Epithelial cell of esophagus (primary cell): ENCODE measurements around the gene EPHX1.
A peak's percentile ranks its signal among the peaks of the same experiment; 100 is the strongest.

Experiments
- DNase-seq: peaks from one replicate; pipeline ENCODE4 v3.0.0; 2010; ENCODE audit warnings: low read depth
- H3K4me3 ChIP-seq: 2 replicates; pipeline ENCODE4 v1.5.1; 2011; ENCODE audit warnings: mild to moderate bottlenecking, low read length, control low read depth
- CTCF ChIP-seq: IDR thresholded peaks from 2 replicates; pipeline ENCODE4 v1.5.1; 2011; ENCODE audit warnings: low read depth, mild to moderate bottlenecking, low read length, control low read depth, inconsistent platforms; ENCODE audit not compliant: insufficient read depth; ENCODE audit errors: missing control alignments

The EPHX1 gene

GRCh38 chr1:225815526-225816178 lies 5.7 kb downstream of the EPHX1 start:
- H3K4me3 ChIP-seq, result no peak overlapping the region
- no peak for DNase-seq
- TF ChIP-seq CTCF, result no peak

GRCh38 chr1:225816643-225817538 lies 7.0 kb downstream of the EPHX1 start:
- TF ChIP-seq CTCF, result no peak
- DNase-seq, result no peak
- H3K4me3 ChIP-seq, result no peak overlapping the region

GRCh38 chr1:225817611-225818061 lies 7.7 kb downstream of the EPHX1 start:
- no peak overlapping the region for H3K4me3 ChIP-seq
- DNase-seq, result peak; percentile 73
- no peak for TF ChIP-seq CTCF

- no peak overlapping the region for H3K4me3 ChIP-seq
- no peak for TF ChIP-seq CTCF
- DNase-seq, result no peak
Measured at GRCh38 chr1:225818229-225818628, 8.3 kb downstream of the EPHX1 start.

- H3K4me3 ChIP-seq, result no peak overlapping the region
- no peak for TF ChIP-seq CTCF
- no peak for DNase-seq
Measured at GRCh38 chr1:225819346-225820192, 9.6 kb downstream of the EPHX1 start.

- DNase-seq, result peak; percentile 61
- no peak overlapping the region for H3K4me3 ChIP-seq
- no peak for TF ChIP-seq CTCF
Measured at GRCh38 chr1:225820522-225821120, 10.7 kb downstream of the EPHX1 start.
